ENCODE data around the gene CDIP1. TPM values are rescaled to one million over a fixed set of nuclear protein-coding genes. Genes with fewer than 3 reads are reported as not detected.

Gene CDIP1
- total RNA-seq, 1 experiment from 2014 or later, result 49.7 TPM

GRCh38 chr16:4539716-4540284 is 1.2 kb upstream of the CDIP1 start:
- H2AFZ ChIP-seq (ENCODE audit: low read length), result no peak overlapping the region
- no peak overlapping the region for H3K27ac Mint-ChIP-seq
- WGBS (ENCODE audit: extremely low coverage, insufficient read length, low lambda C conversion rate), result no CpG with 5 or more reads among the region's 2 CpGs
- DNase-seq, result no peak
- H3K27me3 Mint-ChIP-seq (ENCODE audit: low read depth), result peaks cover 34% of the 10 kb centered on the region
- H3K9ac ChIP-seq (ENCODE audit: extremely low read depth, insufficient read length, low read length), result no peak overlapping the region
- peaks cover 7% of the 10 kb centered on the region for H3K23me2 ChIP-seq (ENCODE audit: insufficient read length, low read depth, low read length, poor library complexity, severe bottlenecking)
- H2BK120ac ChIP-seq (ENCODE audit: low read depth, low read length, poor library complexity, severe bottlenecking), result no peak overlapping the region
- H2BK12ac ChIP-seq (ENCODE audit: insufficient read length, low read depth, low read length), result no peak overlapping the region
- H3K14ac ChIP-seq (ENCODE audit: insufficient read depth, low read length), result no peak overlapping the region
- no peaks in the 10 kb centered on the region; the same call in 1 of the 2 replicates for H3K27me3 ChIP-seq (ENCODE audit: insufficient read depth, low read length)
- no peak overlapping the region for H4K5ac ChIP-seq (ENCODE audit: insufficient read length, low read depth, low read length)
- H3K56ac ChIP-seq (ENCODE audit: insufficient read length, low read depth, low read length), result no peak overlapping the region
- H3K79me1 ChIP-seq (ENCODE audit: insufficient read depth, low read depth, low read length, poor library complexity, severe bottlenecking), result no peaks in the 10 kb centered on the region
- no peak overlapping the region for H2BK20ac ChIP-seq (ENCODE audit: low read depth, low read length, poor library complexity, severe bottlenecking)
- no peaks in the 10 kb centered on the region for H4K20me1 ChIP-seq (ENCODE audit: control insufficient read depth, insufficient read depth, insufficient read length)
- H3K36me3 Mint-ChIP-seq (ENCODE audit: insufficient read depth in 1 of 3, low read depth in 3 of 3), result peaks cover 14 to 19% (median 16%) of the 10 kb centered on the region in 3 experiments
- H4K91ac ChIP-seq (ENCODE audit: insufficient read length, low read depth, low read length), result no peak overlapping the region
- H3K4me1 Mint-ChIP-seq, result peaks cover 23% of the 10 kb centered on the region in 2 experiments
- no peak for TF ChIP-seq CTCF (conservative IDR thresholded peaks at IDR 0.05)
- H3K4me2 ChIP-seq (ENCODE audit: insufficient read depth, insufficient read length, low read length), result no peak overlapping the region
- peaks cover 2% of the 10 kb centered on the region; the same call in 1 of the 2 replicates for H3K79me2 ChIP-seq (ENCODE audit: insufficient read depth, low read length)
- no peak overlapping the region for H2BK5ac ChIP-seq (ENCODE audit: insufficient read length, low read length)
- H3K18ac ChIP-seq (ENCODE audit: insufficient read length, low read depth, low read length), result no peak overlapping the region
- no peak overlapping the region for H3K27ac ChIP-seq (ENCODE audit: insufficient read length, low read depth, low read length)
- H2AK5ac ChIP-seq (ENCODE audit: insufficient read length, low read length), result no peak overlapping the region
- no peak overlapping the region for H3K23ac ChIP-seq (ENCODE audit: insufficient read length, low read depth, low read length)
- H3T11ph ChIP-seq (ENCODE audit: low read length), result no peak overlapping the region
- H3K4ac ChIP-seq (ENCODE audit: low read depth, low read length), result no peak overlapping the region
- no peaks in the 10 kb centered on the region; the same call in 1 of the 2 replicates for H3K4me1 ChIP-seq (ENCODE audit: insufficient read depth, low read length)
- peaks cover 16 to 19% of the 10 kb centered on the region in 2 experiments for H3K9me3 Mint-ChIP-seq
- H3K9me3 ChIP-seq (ENCODE audit: control insufficient read depth, low read depth, low read length), result peaks cover 5% of the 10 kb centered on the region
- no peak overlapping the region for H4K8ac ChIP-seq (replicated peaks; ENCODE audit: insufficient read length, low read depth, low read length)
- H2BK15ac ChIP-seq (ENCODE audit: low read depth, low read length), result no peak overlapping the region
- no peak overlapping the region; a peak in 1 of 5 replicates for H3K4me3 Mint-ChIP-seq
